Heart left ventricle (tissue), 13 donors: ENCODE data around the gene GRIN3B.

Experiments
- CTCF ChIP-seq, 12 donors: fragments of 200-600 bp; sonication (generic) in 4 of 12; IDR thresholded peaks; one replicate each; pipeline versions ENCODE4 v1.5.0 to v1.8.0; 2018 to 2022; ENCODE audit warnings: antibody characterized with exemption in 12 of 12, mild to moderate bottlenecking in 5 of 12
- POLR2A ChIP-seq, 2 donors: fragments of 450-650 bp; IDR thresholded peaks; one replicate each; pipeline ENCODE4 v1.6.1; 2017; ENCODE audit warnings: antibody characterized with exemption in 2 of 2, mild to moderate bottlenecking in 2 of 2, moderate library complexity in 2 of 2
- donor health status: ischemic (EF 13 %, LVEDD 7.1; RV severe dilation, severe dysfunction).
- donor health status: DM: no; HTN: yes; CAD: no.
- donor health status: DM: no; HTN: no; CAD: no.
- donor health status: ischemic (EF 25% LVEDD 6.9; RV normal size, moderate dysfunction).
- donor health status: ischemic (EF 25% LVEDD 5.7; RV mildly dilated, moderate dysfunction).
- donor health status: ischemic (EF 35%, LVEDD 5.7; RV mildly dilated, moderate dysfunction).
- donor health status: nonischemic (EF 11% LVEDD 7.7; RV severe dilation, severe dysfunction).
- donor health status: DM: yes; HTN: yes; CAD: no.
- donor health status: PGD.
- donor health status: ischemic (EF 29% LVEDD 5.4; RV normal size, mild dysfunction).
- donor health status: nonischemic (EF 23%, LVEDD 6.1; RV moderate dilation, normal function).

- no peak for TF ChIP-seq CTCF (IDR thresholded peaks at IDR 0.05)
- TF ChIP-seq POLR2A (IDR thresholded peaks at IDR 0.05): no peak
Measured at GRCh38 chr19:1055886-1056620, 55.8 kb downstream of the GRIN3B start.
